K562 (cell line): ENCODE data around the gene SNAP23. TPM values are rescaled to one million over a fixed set of nuclear protein-coding genes. Genes with fewer than 3 reads are reported as not detected.
A peak's percentile ranks its signal among the peaks of the same experiment; 100 is the strongest.

Experiments used
- AFF1 ChIP-seq, 2 experiments: fragments of 450-650 bp; IDR thresholded peaks; 2 replicates each; pipeline ENCODE4 v1.6.1; 2018; ENCODE audit warnings: mild to moderate bottlenecking in 2 of 2, low read depth in 1 of 2; ENCODE audit not compliant: partially characterized antibody in 2 of 2
- ARNT ChIP-seq, 2 experiments: fragments of 450-650 bp; IDR thresholded peaks; 2 replicates each; pipeline ENCODE4 v1.6.1; 2016; ENCODE audit warnings: mild to moderate bottlenecking in 1 of 2
- CHD2 ChIP-seq: IDR thresholded peaks from 2 replicates; pipeline ENCODE4 v1.6.1; 2011; ENCODE audit warnings: low read depth, low read length
- ELF4 ChIP-seq: fragments of 450-650 bp; formaldehyde crosslinking; IDR thresholded peaks from 2 replicates; pipeline ENCODE4 v1.4.0; 2022; ENCODE audit warnings: missing genetic modification characterization
- EP300 ChIP-seq: IDR thresholded peaks from 2 replicates; pipeline ENCODE4 v1.6.1; 2012; ENCODE audit warnings: low read length, improper control_type of control experiment
- HES1 ChIP-seq: fragments of 450-650 bp; IDR thresholded peaks from 2 replicates; pipeline ENCODE4 v1.6.1; 2016; ENCODE audit warnings: low read depth, mild to moderate bottlenecking, moderate library complexity
- LARP7 ChIP-seq: fragments of 450-650 bp; IDR thresholded peaks from 2 replicates; pipeline ENCODE4 v1.6.1; 2016
- MNT ChIP-seq, 2 experiments: fragments of 450-650 bp; conservative IDR thresholded peaks; 2 replicates each; pipeline ENCODE4 v1.6.1; 2017; ENCODE audit warnings: mild to moderate bottlenecking in 2 of 2, moderate library complexity in 2 of 2
- POLR2G ChIP-seq: fragments of 200-400 bp; formaldehyde crosslinking; IDR thresholded peaks from 2 replicates; pipeline ENCODE4 v1.6.1; 2017; ENCODE audit warnings: low read depth, mild to moderate bottlenecking, antibody characterized with exemption, low read length, moderate library complexity
- RBM14 ChIP-seq: fragments of 200-400 bp; formaldehyde crosslinking; IDR thresholded peaks from 2 replicates; pipeline ENCODE4 v1.6.1; 2018; ENCODE audit warnings: low read depth, mild to moderate bottlenecking, low read length, moderate library complexity, borderline replicate concordance; ENCODE audit not compliant: insufficient read depth
- SMAD1 ChIP-seq: fragments of 150-350 bp; IDR thresholded peaks from 2 replicates; pipeline ENCODE4 v1.6.1; 2014; ENCODE audit warnings: low read length, low read depth; ENCODE audit not compliant: partially characterized antibody
- TEAD4 ChIP-seq, 2 experiments: sonication (generic) in 1 of 2; formaldehyde crosslinking in 1 of 2; IDR thresholded peaks; 2 replicates each; pipeline versions ENCODE4 v1.6.1 to v1.8.0; 2012 to 2022; ENCODE audit warnings: borderline replicate concordance in 1 of 2, inconsistent platforms in 1 of 2, low read length in 1 of 2, mild to moderate bottlenecking in 1 of 2, missing genetic modification reagents in 1 of 2
- THAP12 ChIP-seq: fragments of 250-450 bp; sonication (Bioruptor Pico); IDR thresholded peaks from 2 replicates; pipeline ENCODE4 v1.9.0; 2021; ENCODE audit warnings: mild to moderate bottlenecking, inconsistent platforms
- ZBTB9 ChIP-seq: fragments of 450-650 bp; formaldehyde crosslinking; IDR thresholded peaks from 2 replicates; pipeline ENCODE4 v1.4.0; 2020; ENCODE audit warnings: mild to moderate bottlenecking, moderate library complexity
- polyA plus RNA-seq, 8 experiments: library from polyadenylated mRNA; depleted of rRNA in 4 of 8; stranded (reverse) in 5 of 8; unstranded in 3 of 8; fragments of >200 nt; fragmentation: Nextera tagmentation in 2 of 8; fragmentation: Illumina TruSeq in 1 of 8; extraction: Ambion mirVana in 2 of 8; extraction: Trizol in 1 of 8; gene quantifications; 2 replicates each; pipeline versions ENCODE4 v1.2.1 to v1.2.3, GENCODE V29; 2011 to 2014; ENCODE audit warnings: inconsistent platforms in 1 of 8, missing spikeins in 1 of 8
- total RNA-seq, 7 experiments: library from RNA; depleted of rRNA in 6 of 7; stranded (reverse); fragments of >200 nt in 6 of 7; fragmentation: Illumina TruSeq in 2 of 7; extraction: Trizol in 2 of 7; gene quantifications; 2 replicates each; pipeline versions ENCODE4 v1.2.1 to v1.2.3, GENCODE V29; 2011 to 2021; ENCODE audit warnings: low replicate concordance in 1 of 7

Gene SNAP23
- total and polyA plus RNA-seq, 9 of the 15 experiments (the other 6 are each of a cell fraction or from before 2014, with no cell fraction given), result 78.9 to 168 (median 117) TPM

GRCh38 chr15:42495361-42496212 is at the start of gene SNAP23 (continued):
- TF ChIP-seq AFF1 (IDR thresholded peaks at IDR 0.05; ENCODE audit: low read depth in 1 of 2, partially characterized antibody in 2 of 2) (peak in 1 of 2 experiments; percentile 51), HES1 (peak; percentile 51; the same call in 1 of the 2 replicates), ZBTB9 (CRISPR knock-in tag) (no peak), CHD2 (peak; percentile 63), ARNT (IDR thresholded peaks at IDR 0.05) (peak in 1 of 2 experiments; percentile 63; a peak in 2 of 4 replicates), LARP7 (no peak), ELF4 (CRISPR knock-in tag) (0 out of 2 replicates have a peak, but pooled peaks have one; percentile 4), RBM14 (no peak), THAP12 (CRISPR knock-in tag) (0 out of 2 replicates have a peak, but pooled peaks have one; percentile 36), SMAD1 (peak; percentile 14), TEAD4 (IDR thresholded peaks at IDR 0.05; ENCODE audit: low read length) (peak; percentile 48; the same call in 1 of the 2 replicates), TEAD4 (CRISPR knock-in tag; IDR thresholded peaks at IDR 0.05; ENCODE audit: borderline replicate concordance) (no peak), MNT (conservative IDR thresholded peaks at IDR 0.05) (peak; percentile 97 to 98), POLR2G (peak; percentile 90), EP300 (peak; percentile 46; the same call in 1 of the 2 replicates)
